Activated T-helper 9 cell treated with anti-CD3 and anti-CD28 coated beads, Interleukin-2, amount 50 U/mL, for 16 hours (primary cell): ENCODE results near the gene FZD7.

Experiments used
- DNase-seq: peaks from one replicate; pipeline ENCODE4 v3.0.0-alpha.2; 2020; ENCODE audit warnings: low read depth

Gene FZD7

DNA sequence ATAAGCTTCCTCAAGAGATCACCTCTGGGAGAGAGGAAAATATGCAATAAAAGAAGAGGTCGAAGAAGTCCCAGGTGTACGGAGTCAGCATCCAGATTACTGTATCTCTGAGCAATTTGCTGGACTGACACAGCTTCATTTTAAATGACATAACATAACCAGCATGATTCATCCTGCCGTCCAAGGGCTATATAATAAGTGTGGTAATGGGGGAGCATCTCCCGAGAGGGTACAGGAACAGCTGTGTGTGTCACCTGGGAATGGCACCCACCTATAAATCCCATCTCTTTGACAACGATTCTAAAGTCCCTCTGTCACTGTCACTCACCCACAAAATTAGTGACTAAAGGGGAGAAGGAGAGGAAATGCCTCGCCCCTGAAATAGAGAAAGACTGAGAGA is 19.3 kb upstream of the FZD7 start:
- DNase-seq = no peak

DNA sequence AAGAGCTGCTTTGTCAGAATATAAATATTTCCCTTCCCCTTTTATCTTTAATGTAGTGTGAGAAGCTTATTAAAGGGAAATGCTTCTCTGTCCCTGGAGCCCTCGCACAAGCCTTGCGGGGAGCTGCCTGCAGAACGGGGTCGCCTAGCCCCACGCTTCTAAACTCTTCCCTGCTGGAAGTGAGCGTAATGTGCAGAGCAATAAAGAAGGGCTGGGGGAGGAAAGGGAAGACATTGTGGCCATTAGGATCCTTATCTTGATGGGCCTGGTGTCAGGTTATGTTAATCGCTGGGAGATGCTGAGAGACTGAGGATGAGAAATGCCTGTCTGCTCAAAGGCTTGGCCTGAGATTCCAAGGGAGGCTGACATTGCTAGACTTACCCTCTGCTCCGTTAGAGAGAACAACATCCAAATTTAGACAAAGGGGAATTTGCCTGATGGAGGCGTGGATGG is 18.9 kb upstream of the FZD7 start:
- no peak for DNase-seq

DNA sequence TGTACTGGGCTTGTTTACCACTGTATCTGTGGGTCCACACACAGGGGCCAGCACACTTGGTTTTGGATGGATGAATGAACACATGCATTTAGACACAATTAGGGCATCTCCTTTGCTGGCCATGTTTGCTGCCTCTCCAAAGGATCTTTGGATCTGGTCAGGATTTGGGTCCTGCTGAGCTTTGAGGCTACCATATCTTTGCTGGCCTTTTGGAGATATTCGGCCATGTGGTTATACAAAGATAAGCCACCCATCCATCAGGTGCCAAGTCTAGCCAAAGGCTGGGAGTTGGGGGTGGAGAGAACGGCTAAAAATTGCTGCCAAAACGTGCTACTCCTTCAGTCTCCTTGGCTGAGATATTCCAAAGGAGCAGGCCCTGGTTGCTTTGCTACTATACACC is 18.2 kb upstream of the FZD7 start:
- DNase-seq = no peak

DNA sequence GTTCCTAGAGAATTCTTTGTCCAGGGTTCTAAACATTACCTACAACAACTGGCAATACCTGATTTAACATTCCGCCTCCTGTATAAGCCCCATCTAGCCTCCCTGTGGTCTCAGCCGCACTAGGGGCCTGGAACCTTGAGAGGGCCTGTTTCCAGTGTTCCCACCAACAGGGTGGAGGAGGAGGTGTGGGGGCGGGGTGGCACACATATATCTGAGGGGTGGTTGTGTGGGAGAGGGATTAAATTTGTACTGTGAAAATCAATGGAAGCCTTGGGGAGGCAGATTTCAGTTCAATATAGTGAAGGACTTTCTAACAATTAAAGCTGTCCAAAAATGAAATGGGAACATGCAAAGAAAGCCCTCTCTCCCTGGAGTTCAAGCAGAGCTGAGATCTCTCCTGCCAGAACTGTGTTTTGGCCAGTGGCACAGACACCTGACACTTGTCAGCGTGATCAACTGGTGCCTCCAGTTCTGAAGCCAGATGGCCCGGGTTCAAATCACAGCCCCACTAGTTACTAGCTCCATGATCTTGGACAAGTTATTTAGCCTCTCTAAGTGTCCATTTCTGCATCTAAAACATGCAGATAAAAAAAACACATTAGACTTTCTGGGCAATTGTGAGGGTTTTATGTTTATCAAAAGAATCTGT is 17.0 kb upstream of the FZD7 start:
- DNase-seq = no peak

DNA sequence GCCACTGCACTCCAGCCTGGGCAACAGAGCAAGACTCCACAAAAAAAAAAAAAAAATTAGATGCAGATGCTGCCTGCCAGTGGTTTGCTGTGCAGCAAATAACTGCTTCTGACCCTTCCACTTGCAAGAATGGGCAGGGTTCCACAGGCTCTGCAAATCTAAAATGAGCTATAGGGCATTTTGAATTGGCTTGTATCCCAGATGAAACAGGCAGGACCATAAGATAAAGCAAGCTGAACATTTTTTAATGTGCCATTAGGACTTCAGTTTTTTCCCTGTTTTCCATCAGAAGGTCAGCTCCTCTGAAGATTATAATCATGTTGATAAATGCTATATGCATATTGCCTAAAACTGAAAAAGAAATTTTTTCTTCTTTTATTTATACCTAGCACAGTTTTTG is 15.7 kb upstream of the FZD7 start:
- DNase-seq = no peak

DNA sequence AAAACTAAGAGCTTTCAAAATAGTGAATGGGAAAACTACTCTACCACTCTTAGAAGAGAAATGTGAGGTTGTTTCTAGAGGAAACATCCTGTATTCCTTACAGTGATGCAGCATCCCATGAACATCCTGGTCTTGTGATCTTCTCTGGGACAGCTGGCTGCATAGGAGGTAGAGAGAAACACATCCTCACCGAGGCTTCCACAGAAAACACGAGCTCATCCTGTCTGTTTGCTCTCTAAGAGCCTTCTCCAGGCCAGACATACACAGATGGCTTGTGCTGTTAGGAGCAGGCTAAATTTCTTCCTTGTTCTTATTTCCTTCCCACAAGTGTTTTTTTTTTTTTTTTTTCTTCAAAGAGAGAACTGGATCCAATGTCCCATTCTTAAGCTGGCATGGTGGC is 14.7 kb upstream of the FZD7 start:
- DNase-seq = no peak

DNA sequence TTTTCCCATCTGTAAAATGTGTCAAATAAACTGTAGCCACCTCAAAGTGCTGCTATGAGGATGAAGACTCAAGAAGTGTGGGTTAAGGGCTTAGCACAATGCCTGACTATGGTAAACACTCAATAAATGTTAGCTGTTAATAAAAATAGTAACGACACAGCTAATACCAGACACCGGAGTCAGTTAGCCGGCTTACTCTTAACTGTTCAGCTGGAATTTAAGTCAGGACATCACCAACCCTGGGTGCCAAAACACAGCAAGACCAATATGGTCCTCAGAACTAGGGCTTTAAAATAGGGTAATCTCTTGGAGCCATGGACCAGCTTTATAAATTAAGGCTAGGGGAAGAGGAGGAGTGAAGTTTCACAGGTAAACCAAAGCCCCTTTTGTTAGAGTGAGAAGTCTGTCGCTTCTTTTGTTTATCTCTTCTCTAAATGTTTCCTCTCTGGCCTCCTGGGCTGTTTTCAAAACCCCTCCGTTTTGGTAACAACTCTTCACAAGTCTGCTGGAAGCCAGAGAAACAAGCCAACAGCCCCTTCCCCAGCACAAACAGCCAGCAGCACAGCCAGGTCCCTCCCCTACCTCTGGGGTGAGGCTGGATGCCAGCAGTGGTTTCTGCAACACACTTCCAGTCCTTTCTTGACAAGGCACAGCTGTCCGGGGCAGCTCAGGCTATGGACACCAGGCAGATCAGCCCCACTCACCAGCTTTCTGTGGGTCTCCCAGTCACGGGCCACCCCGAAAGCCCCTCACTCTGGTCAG is 13.8 kb upstream of the FZD7 start:
- no peak for DNase-seq

DNA sequence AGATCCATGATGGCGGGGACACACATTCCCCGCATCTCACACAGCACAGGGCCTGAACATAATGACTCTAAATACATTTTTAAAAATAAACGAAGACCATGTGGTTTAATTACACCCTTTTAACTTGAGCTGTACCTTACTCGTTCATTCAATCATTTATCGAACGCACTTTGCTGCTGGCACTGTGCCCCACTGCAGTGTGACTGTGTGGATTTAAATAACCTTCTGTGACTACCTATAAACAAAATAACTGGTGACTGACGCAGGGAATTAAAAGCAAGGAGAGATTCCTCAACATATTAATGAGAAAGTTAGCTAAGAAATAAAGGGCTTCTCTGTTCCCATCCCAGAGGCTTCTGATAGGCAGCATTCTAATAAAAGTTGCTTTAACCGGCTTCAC is 10.9 kb upstream of the FZD7 start:
- no peak for DNase-seq

DNA sequence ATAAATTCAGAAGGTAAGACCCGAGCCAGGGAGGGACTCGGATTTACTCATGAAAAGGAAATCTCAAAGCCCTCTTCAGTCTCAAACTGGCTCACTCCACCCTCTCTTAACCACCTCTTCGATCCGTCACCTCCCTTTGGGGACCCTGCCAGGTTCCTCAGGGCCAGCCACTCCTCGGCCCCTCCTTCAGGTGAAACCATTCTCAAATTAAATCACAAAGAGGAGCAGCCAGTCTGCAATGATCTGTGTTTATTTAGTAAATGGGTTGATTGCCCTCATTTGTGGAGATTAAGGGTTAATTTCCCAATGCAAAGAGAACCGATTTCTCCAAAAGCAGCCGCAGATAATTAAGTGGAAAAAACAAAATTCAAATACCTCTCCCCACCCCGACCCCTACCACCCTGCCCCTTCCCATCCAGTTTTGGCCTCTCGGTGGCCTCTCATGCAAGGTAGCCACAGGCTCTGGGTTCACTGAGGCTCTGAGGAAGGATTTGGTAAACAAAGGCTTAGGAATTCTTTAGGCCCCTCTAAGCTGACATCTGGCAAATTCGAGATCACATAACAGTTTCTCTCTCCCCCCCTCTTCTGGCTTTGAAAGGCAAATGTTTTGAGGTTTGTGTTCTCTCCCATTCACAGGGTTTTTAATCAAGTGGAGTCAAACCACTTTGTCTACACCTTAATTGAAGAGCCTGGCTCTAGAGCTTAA is 10.3 kb upstream of the FZD7 start:
- no peak for DNase-seq

DNA sequence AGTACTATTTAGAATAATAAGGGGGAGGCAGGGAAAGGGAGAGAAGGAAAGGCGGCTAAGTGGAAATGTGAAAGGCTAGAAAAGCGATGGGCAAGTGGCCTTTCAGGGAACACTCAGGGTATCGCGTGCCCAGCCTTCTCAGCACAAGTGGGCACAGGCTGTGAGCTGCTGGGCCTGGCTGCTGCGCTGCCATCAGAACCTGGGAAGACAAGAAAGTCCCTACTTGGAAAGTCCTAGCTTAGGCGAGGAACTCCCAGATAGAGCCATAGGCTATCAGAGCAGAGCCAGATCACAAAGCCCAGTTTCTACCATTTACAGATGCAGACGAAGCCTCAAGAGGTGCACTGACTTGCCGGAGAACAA is 9.8 kb upstream of the FZD7 start:
- no peak for DNase-seq

DNA sequence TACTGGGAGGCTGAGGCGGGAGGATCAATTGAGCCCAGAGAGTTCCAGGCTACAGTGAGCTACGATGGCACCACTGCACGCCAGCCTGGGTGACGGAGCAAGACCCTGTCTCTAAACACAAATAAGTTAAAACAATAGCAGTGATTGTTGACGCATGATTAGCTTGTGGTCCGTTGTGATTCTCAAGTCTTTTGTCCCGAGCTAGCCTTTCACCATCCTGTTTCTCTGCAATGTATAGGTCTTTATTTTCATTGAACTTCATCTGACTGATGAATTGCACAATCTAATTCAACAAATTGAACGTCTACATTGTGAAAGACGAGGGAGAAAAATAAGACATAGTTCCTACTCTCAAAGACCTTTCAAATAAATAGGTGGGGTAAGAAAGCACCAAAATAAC is 8.8 kb upstream of the FZD7 start:
- no peak for DNase-seq

DNA sequence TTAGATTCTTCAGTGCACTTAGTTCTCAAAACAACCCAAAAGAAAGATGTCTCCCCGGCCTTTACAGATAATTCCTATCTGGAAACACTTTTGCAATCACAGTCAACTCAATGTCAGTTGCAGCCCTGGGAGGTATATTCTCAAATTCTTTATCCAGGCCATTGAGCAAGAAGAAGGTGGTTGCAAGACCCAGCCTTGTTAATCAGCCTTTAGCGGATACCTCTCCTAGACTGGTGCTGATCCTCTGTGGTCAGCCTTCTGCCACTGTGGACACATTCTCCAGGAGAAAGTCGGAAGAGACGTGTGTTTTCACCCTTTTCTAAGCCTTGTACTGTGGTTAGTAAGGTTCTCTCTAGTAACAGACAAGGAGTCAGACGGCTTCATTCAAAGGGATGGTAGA is 7.8 kb upstream of the FZD7 start:
- DNase-seq = no peak

DNA sequence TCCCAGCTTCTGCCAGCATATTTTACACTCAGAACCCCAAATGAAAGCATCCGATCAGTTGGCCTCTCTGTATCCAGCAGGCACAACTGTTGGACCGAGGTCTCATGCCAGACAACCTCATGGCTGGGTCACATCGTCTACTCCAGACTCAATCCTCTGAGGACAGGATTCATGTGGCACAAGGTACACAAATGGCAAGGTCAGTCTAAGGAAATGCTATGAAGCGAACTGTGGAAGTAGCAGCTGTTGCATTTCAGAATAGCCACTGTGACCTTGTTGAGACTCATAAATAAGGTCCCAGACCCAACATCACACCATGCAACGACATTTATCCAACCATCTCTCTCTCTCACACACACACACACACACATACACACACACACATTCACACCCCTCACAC is 7.1 kb upstream of the FZD7 start:
- no peak for DNase-seq

DNA sequence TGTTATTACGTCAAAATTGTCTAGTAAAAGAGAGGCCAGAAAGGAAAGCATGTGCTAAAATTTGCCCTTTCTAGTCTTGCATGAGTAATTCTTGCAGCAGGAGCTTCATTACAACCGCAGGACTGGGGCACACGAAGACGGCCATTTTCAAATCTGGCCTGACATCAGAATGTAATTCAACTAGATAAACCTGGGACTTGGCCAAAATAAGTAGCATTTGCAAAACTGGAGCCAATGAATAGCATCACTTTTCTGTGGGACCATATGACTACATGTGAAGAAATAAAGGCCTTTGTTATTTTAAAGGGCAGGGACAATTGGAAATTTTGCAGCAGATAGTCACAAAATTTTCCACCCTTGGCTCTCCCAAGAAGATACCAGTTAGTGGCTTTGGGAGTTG is 3.0 kb upstream of the FZD7 start:
- DNase-seq = no peak

DNA sequence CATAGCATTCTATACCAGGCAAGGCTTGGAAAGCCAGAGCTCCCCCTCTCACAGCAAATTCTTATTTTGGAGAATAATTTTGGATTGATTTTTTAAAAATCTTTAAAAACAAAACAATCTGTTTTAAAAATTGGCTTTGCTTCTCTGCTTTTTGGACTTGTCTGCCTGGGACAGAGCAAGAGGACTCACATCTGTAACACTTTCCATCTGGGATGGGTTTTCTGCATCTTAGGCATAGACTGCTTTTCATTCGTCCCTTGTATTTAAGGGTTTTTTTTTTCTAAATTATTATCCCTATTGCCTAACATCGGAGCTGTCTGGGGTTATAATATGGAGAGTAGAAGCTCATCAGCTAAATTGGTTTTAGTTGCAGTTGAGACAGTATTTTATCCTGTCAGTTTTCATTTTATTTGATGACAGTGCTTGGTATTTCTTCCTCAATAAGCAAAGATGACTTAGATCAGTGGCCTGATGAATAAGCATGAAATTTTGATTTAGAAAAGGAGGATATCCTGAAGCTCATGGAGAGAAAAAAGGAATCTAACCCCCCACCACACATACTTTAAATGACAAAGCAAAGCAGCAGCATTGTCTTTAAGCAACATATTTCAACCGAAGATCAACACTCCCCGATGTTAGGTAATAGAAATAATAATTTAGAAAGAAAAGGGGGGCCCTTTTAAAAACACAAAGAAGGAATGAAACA is 2.3 kb upstream of the FZD7 start:
- DNase-seq = no peak

DNA sequence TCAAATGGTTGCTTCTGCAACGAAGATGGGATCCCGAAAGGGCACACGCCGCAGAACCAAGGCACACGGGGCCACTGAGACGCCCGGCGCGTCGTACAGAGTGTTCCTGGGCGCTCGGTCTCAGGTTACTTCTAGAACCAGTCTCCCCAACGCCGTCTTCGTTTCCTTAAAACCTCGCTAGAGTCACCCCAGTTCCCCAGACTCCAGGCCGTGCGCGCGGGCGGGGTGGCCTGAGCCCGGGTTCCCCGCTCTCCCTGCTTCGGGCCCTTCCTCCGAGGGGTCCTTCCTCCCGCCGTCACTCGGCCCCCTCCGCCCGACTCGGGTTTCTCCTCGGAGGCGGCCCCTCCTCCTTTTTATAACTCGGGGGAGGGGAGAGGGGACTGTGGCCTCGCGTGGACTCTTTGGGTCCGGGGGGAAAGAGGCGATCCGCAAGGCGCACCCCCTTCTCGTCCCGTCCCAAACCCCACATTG is 774 bp upstream of the FZD7 start:
- peak; percentile 12 for DNase-seq

DNA sequence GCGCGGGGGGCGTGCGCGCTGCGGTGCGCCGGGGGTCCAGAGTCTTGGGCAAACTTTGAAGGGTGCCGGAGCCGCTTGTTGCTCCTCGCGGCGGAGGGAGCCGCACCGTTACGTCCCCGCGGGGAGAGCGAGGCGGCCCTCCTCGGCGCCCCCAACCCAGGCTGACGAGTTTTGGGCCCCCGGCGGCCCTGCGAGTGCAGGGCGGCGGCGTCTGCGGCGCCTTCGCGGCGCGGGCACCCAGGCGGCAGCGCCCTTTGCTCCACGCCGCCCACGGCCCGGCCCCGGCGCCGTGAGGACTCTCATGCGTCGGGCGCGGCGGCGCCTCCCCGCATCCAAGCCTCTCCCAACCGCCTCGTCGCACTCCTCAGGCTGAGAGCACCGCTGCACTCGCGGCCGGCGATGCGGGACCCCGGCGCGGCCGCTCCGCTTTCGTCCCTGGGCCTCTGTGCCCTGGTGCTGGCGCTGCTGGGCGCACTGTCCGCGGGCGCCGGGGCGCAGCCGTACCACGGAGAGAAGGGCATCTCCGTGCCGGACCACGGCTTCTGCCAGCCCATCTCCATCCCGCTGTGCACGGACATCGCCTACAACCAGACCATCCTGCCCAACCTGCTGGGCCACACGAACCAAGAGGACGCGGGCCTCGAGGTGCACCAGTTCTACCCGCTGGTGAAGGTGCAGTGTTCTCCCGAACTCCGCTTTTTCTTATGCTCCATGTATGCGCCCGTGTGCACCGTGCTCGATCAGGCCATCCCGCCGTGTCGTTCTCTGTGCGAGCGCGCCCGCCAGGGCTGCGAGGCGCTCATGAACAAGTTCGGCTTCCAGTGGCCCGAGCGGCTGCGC is 814 bp downstream of the FZD7 start:
- no peak for DNase-seq

DNA sequence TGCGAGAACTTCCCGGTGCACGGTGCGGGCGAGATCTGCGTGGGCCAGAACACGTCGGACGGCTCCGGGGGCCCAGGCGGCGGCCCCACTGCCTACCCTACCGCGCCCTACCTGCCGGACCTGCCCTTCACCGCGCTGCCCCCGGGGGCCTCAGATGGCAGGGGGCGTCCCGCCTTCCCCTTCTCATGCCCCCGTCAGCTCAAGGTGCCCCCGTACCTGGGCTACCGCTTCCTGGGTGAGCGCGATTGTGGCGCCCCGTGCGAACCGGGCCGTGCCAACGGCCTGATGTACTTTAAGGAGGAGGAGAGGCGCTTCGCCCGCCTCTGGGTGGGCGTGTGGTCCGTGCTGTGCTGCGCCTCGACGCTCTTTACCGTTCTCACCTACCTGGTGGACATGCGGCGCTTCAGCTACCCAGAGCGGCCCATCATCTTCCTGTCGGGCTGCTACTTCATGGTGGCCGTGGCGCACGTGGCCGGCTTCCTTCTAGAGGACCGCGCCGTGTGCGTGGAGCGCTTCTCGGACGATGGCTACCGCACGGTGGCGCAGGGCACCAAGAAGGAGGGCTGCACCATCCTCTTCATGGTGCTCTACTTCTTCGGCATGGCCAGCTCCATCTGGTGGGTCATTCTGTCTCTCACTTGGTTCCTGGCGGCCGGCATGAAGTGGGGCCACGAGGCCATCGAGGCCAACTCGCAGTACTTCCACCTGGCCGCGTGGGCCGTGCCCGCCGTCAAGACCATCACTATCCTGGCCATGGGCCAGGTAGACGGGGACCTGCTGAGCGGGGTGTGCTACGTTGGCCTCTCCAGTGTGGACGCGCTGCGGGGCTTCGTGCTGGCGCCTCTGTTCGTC is 1.7 kb downstream of the FZD7 start:
- DNase-seq = no peak

DNA sequence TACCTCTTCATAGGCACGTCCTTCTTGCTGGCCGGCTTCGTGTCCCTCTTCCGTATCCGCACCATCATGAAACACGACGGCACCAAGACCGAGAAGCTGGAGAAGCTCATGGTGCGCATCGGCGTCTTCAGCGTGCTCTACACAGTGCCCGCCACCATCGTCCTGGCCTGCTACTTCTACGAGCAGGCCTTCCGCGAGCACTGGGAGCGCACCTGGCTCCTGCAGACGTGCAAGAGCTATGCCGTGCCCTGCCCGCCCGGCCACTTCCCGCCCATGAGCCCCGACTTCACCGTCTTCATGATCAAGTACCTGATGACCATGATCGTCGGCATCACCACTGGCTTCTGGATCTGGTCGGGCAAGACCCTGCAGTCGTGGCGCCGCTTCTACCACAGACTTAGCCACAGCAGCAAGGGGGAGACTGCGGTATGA is 2.3 kb downstream of the FZD7 start:
- DNase-seq = no peak

DNA sequence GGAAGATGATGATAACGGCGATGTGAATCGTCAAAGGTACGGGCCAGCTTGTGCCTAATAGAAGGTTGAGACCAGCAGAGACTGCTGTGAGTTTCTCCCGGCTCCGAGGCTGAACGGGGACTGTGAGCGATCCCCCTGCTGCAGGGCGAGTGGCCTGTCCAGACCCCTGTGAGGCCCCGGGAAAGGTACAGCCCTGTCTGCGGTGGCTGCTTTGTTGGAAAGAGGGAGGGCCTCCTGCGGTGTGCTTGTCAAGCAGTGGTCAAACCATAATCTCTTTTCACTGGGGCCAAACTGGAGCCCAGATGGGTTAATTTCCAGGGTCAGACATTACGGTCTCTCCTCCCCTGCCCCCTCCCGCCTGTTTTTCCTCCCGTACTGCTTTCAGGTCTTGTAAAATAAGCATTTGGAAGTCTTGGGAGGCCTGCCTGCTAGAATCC is 3.0 kb downstream of the FZD7 start:
- DNase-seq = no peak

DNA sequence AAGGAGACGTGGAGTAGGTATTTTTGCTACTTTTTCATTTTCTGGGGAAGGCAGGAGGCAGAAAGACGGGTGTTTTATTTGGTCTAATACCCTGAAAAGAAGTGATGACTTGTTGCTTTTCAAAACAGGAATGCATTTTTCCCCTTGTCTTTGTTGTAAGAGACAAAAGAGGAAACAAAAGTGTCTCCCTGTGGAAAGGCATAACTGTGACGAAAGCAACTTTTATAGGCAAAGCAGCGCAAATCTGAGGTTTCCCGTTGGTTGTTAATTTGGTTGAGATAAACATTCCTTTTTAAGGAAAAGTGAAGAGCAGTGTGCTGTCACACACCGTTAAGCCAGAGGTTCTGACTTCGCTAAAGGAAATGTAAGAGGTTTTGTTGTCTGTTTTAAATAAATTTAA is 3.4 kb downstream of the FZD7 start:
- DNase-seq = no peak
